Brain microvascular endothelial cell (primary cell): ENCODE results near the gene POLR2L.

Experiments used
- DNase-seq: peaks from one replicate; pipeline ENCODE4 v3.0.0-alpha.2; 2020
- H3K27ac ChIP-seq: fragments of 250-450 bp; sonication (Bioruptor Pico); 2 replicates; pipeline ENCODE4 v1.5.1; 2020; ENCODE audit warnings: mild to moderate bottlenecking, moderate library complexity
- H3K27me3 ChIP-seq: fragments of 250-450 bp; sonication (Bioruptor Pico); replicated peaks from 2 replicates; pipeline ENCODE4 v1.5.1; 2020; ENCODE audit warnings: mild to moderate bottlenecking
- H3K36me3 ChIP-seq: fragments of 250-450 bp; sonication (Bioruptor Pico); replicated peaks from 2 replicates; pipeline ENCODE4 v1.5.1; 2020; ENCODE audit warnings: mild to moderate bottlenecking
- H3K4me3 ChIP-seq: 2 replicates; pipeline ENCODE4 v1.5.1; 2011; ENCODE audit warnings: low read depth, mild to moderate bottlenecking, control low read depth, low read length, moderate library complexity
- in situ Hi-C: cut with HindIII; loops from 2 replicates; pipeline ENCODE4 v1.10.0; 2017; ENCODE audit warnings: low sequenced_read_pairs, low pct_ligation_motif_present
- TF ChIP-seq, protein P1 (sequence below): IDR thresholded peaks from 2 replicates; pipeline ENCODE4 v1.5.1; 2011; ENCODE audit warnings: low read depth, mild to moderate bottlenecking, moderate library complexity, low read length, control low read depth, inconsistent platforms; ENCODE audit errors: missing control alignments

The POLR2L gene

DNA sequence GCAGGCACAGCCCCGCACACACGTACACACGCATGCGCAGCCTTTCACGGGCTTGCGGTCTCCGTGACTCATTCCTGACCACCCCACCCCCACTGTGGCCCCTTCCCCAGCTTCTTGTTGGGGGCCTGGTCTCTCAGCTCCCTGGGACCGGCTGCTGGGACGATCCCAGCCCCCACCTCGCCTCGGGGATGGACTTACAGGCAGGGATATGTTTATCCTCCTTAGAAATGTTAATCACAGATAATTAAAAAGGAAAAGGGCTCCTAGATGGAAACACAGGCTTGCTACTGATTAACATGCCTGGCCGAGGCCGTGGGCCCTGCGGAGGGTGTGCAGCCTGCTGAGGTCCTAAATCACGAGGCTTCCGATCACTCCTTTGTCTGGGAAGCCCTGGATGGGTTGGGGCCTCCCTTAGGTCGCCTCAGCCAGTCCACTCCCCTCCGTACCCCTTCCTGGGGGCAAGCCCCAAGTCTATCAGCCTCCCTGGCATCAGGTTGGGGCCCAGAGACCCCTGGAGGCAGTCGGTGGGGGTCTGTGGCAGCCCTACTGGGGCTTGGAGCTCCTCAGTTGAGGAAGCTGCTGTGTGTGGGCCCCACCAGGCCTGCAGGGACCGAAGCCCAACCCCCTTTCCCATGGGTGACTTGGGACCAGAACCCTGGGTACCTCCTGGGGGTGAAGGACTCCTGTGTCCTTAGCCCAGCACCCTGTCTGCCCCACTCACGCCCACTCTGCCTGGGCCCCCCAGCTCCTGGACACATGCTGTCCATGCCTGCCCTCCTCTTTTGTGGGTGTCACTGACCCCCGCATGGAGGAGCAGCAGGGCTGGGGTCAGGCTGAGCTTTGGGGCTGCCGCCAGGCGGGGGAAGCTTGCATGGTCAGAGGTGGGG is 20.9 kb upstream of the POLR2L start:
- TF ChIP-seq, protein P1, sequence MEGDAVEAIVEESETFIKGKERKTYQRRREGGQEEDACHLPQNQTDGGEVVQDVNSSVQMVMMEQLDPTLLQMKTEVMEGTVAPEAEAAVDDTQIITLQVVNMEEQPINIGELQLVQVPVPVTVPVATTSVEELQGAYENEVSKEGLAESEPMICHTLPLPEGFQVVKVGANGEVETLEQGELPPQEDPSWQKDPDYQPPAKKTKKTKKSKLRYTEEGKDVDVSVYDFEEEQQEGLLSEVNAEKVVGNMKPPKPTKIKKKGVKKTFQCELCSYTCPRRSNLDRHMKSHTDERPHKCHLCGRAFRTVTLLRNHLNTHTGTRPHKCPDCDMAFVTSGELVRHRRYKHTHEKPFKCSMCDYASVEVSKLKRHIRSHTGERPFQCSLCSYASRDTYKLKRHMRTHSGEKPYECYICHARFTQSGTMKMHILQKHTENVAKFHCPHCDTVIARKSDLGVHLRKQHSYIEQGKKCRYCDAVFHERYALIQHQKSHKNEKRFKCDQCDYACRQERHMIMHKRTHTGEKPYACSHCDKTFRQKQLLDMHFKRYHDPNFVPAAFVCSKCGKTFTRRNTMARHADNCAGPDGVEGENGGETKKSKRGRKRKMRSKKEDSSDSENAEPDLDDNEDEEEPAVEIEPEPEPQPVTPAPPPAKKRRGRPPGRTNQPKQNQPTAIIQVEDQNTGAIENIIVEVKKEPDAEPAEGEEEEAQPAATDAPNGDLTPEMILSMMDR = no peak
- Histone ChIP-seq H3K36me3 (peaks cover 9% of the 10 kb centered on the region), H3K4me3 (no peak overlapping the region), H3K27ac (no peak overlapping the region), H3K27me3 (no peaks in the 10 kb centered on the region)
- DNase-seq = no peak
- in situ Hi-C loops = no loop called here

DNA sequence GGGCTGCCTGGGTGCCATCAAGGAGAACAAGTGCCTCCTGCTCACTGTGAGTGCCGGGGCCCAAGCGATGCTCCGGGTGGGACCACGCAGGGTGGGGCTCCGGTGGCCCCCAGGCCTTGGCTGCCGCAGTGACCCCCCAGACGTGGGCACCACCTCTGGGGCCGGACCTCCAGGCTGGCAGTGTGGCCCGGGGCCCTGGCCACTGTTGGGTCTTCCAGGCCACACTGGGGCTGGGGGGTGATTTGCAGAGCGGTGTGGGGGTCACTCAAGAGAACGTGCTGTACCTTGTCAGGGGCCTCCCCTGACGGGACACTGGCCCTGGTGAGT is 20.3 kb upstream of the POLR2L start:
- TF ChIP-seq, protein P1 = no peak
- no peaks in the 10 kb centered on the region for H3K27me3 ChIP-seq
- H3K4me3 ChIP-seq = no peak overlapping the region
- H3K27ac ChIP-seq = no peak overlapping the region
- in situ Hi-C loops = no loop called here
- H3K36me3 ChIP-seq = peaks cover 9% of the 10 kb centered on the region
- no peak for DNase-seq

DNA sequence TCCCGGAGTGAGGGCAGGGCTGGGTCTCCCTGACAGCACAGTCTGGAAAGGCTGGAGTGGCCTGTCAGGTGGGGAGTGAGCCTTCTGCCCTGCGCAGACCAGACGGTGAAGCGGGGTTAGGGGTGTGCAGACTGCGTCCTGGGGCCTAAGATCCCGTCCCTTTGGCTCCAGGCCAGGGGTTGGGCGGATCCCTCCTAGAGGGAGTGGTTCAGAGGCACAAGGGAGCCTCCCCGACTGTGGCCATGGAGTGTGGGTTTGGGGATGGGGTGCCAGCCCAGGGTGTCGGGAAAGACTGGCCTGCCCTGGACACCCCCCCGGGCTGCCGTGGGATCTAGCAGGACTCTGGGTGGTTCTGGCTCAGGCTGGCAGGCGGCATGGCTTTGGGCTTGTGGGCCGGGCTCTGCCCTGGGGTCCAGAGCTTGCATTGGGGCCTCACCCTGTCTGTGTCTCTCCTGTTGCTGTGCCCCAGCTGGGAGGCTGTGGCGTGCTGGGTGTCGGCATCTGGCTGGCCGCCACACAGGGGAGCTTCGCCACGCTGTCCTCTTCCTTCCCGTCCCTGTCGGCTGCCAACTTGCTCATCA is 19.8 kb upstream of the POLR2L start:
- Histone ChIP-seq H3K36me3 (peaks cover 9% of the 10 kb centered on the region), H3K27me3 (no peaks in the 10 kb centered on the region), H3K27ac (no peak overlapping the region), H3K4me3 (no peak overlapping the region)
- in situ Hi-C loops = no loop called here
- TF ChIP-seq, protein P1 = no peak
- no peak for DNase-seq

DNA sequence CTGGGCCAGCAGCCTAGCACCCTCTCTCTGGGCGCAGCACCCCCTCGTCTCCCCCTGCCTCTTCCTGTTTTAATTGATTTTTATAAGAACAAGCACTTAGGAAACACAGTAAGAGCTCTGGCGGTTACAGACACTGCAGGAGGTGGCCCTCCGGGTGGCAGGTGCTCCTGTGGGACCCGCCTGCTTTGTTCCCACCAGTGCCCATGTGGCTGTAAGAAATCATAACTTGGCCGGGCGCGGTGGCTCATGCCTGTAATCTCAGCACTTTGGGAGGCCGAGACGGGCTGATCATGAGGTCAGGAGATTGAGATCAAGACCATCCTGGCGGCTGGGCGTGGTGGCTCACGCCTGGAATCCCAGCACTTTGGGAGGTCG is 18.8 kb upstream of the POLR2L start:
- Histone ChIP-seq H3K27me3 (no peaks in the 10 kb centered on the region), H3K36me3 (peaks cover 9% of the 10 kb centered on the region), H3K4me3 (no peak overlapping the region), H3K27ac (no peak overlapping the region)
- no peak for DNase-seq
- TF ChIP-seq, protein P1 = no peak
- in situ Hi-C loops = no loop called here

DNA sequence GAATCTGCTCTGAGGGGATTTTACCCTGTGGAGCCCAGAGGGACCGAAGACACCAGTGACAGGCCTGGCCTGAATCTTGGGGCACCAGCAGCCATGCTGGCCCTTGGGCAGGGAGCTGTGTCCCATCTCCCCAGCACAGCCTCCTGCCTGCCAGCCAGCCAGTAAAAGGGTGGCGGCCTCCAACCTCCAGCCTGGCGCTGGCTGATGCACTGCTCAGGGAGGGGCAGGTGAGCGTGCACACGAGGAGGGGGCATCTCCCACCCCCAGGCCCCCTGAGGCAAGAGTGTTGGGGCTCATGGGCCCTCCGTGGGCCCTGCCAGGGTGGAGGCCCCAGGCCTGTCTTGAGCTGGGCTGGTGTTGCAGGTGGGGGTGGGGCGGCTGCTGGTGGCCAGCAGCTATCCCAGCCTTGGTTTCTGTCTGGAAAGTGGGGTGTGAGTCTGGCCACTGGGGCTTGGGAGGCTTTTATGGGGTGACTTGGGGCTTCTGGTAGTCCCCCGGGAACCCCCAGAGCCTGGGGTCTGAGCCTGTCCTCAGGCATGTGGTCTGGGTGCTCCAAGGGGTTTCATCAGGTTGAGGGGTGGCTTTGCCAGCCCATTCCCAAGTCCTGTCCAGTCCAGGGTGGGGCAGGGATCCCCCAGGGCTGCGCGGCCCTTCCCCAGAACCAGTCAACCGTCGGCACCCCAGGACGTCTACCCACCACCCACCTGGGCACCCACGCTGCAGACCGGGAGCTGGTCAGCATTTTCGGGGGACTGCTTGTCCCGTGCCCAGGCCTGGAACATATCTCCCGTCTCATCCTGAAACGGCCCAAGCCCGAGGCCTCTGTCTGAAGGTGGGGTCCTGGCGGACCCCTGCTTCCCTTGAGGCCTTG is 18.1 kb upstream of the POLR2L start:
- peaks cover 3% of the 10 kb centered on the region for H3K36me3 ChIP-seq
- TF ChIP-seq, protein P1 = no peak
- H3K27me3 ChIP-seq = no peaks in the 10 kb centered on the region
- H3K4me3 ChIP-seq = no peak overlapping the region
- no peak overlapping the region for H3K27ac ChIP-seq
- no peak for DNase-seq
- in situ Hi-C loops = no loop called here
